Measurements from ENCODE around the gene DNAAF8. TPM values are rescaled to one million over a fixed set of nuclear protein-coding genes. Genes with fewer than 3 reads are reported as not detected.
"Not testable (repeated sequence)": the region's sequence is repeated elsewhere in the genome, so short reads cannot be mapped to it uniquely, and the experiment has no call there.

The DNAAF8 gene
- polyA plus RNA-seq, 1 experiment, result 0.89 TPM

- Histone ChIP-seq H3K27me3 (ENCODE audit: control insufficient read depth, insufficient read depth, low read length) (no peaks in the 10 kb centered on the region), H3K9me3 (ENCODE audit: control insufficient read depth, insufficient read depth, low read length) (no peaks in the 10 kb centered on the region), H3K4me3 (ENCODE audit: low read depth, low read length) (no peak overlapping the region), H3K27ac (ENCODE audit: low read depth, low read length) (no peak overlapping the region)
- ChIA-PET POLR2A (interaction anchor here (0.5 kb wide), 1 partner anchor 31 kb away, joined by 7 read pairs; no protein-coding TSS in a partner anchor), CTCF (interaction anchor here (0.5 kb wide), 1 partner anchor 35 kb away, joined by 5 read pairs; no protein-coding TSS in a partner anchor)
- no peak for DNase-seq (ENCODE audit: low read depth, low spot score)
- no peak for TF ChIP-seq CTCF (IDR thresholded peaks at IDR 0.05; ENCODE audit: low read depth, low read length)
These were observed 43.7 kb downstream of the DNAAF8 start for GRCh38 chr16:4778050-4778392.

GRCh38 chr16:4780235-4780634 lies 45.9 kb downstream of the DNAAF8 start:
- POLR2A ChIA-PET, result no interaction called here
- CTCF ChIA-PET, result no interaction called here
- no peak for TF ChIP-seq CTCF (IDR thresholded peaks at IDR 0.05; ENCODE audit: low read depth, low read length)
- Histone ChIP-seq H3K9me3 (ENCODE audit: control insufficient read depth, insufficient read depth, low read length) (no peaks in the 10 kb centered on the region), H3K27me3 (ENCODE audit: control insufficient read depth, insufficient read depth, low read length) (no peaks in the 10 kb centered on the region), H3K27ac (ENCODE audit: low read depth, low read length) (no peak overlapping the region), H3K4me3 (ENCODE audit: low read depth, low read length) (no peak overlapping the region)
- DNase-seq (ENCODE audit: low read depth, low spot score), result no peak

- DNase-seq (ENCODE audit: low read depth, low spot score), result no peak
- POLR2A ChIA-PET, result interaction anchor here (0.6 to 0.7 kb wide), 2 partner anchors 15 to 153 kb away, joined by 3 read pairs; no protein-coding TSS in a partner anchor
These were observed 49.1 kb downstream of the DNAAF8 start for GRCh38 chr16:4783251-4783950.

GRCh38 chr16:4783951-4784336 lies 49.6 kb downstream of the DNAAF8 start:
- Histone ChIP-seq H3K9me3 (ENCODE audit: control insufficient read depth, insufficient read depth, low read length) (no peaks in the 10 kb centered on the region), H3K27ac (ENCODE audit: low read depth, low read length) (no peak overlapping the region), H3K4me3 (ENCODE audit: low read depth, low read length) (no peak overlapping the region), H3K27me3 (ENCODE audit: control insufficient read depth, insufficient read depth, low read length) (peaks cover 2% of the 10 kb centered on the region)
- TF ChIP-seq CTCF (IDR thresholded peaks at IDR 0.05; ENCODE audit: low read depth, low read length), result no peak
- POLR2A ChIA-PET, result interaction anchor here (0.5 kb wide), 1 partner anchor 41 kb away, joined by 3 read pairs; no protein-coding TSS in a partner anchor
- no peak for DNase-seq (ENCODE audit: low read depth, low spot score)
- CTCF ChIA-PET, result no interaction called here

More at GRCh38 chr16:4783251-4783950, 49.1 kb downstream of the DNAAF8 start:
- no peak overlapping the region for H3K4me3 ChIP-seq (ENCODE audit: low read depth, low read length)
- no peak for TF ChIP-seq CTCF (IDR thresholded peaks at IDR 0.05; ENCODE audit: low read depth, low read length)
- H3K27ac ChIP-seq (ENCODE audit: low read depth, low read length), result no peak overlapping the region
- H3K9me3 ChIP-seq (ENCODE audit: control insufficient read depth, insufficient read depth, low read length), result no peaks in the 10 kb centered on the region
- no peaks in the 10 kb centered on the region for H3K27me3 ChIP-seq (ENCODE audit: control insufficient read depth, insufficient read depth, low read length)
- CTCF ChIA-PET, result no interaction called here

- H3K27me3 ChIP-seq (ENCODE audit: control insufficient read depth, insufficient read depth, low read length); H3K9me3 ChIP-seq (ENCODE audit: control insufficient read depth, insufficient read depth, low read length); H3K4me3 ChIP-seq (ENCODE audit: low read depth, low read length); DNase-seq (ENCODE audit: low read depth, low spot score); CTCF ChIA-PET; H3K27ac ChIP-seq (ENCODE audit: low read depth, low read length): not testable (repeated sequence)
- POLR2A ChIA-PET, result interaction anchor here (0.5 kb wide), 1 partner anchor 40 kb away, joined by 3 read pairs; no protein-coding TSS in a partner anchor
These were observed 50.2 kb downstream of the DNAAF8 start for GRCh38 chr16:4784444-4784987.

Measured in AG04450 (cell line).